ENCODE results near the gene NFS1. TPM values are rescaled to one million over a fixed set of nuclear protein-coding genes. Genes with fewer than 3 reads are reported as not detected.
"Not testable (repeated sequence)": the region's sequence is repeated elsewhere in the genome, so short reads cannot be mapped to it uniquely, and the experiment has no call there.

Gene NFS1
- total RNA-seq, 1 donor from 2014 or later: 13.9 TPM

- H3K27me3 Mint-ChIP-seq (ENCODE audit: unreplicated experiment): peaks cover 2% of the 10 kb centered on the region
- H3K9me3 Mint-ChIP-seq (ENCODE audit: unreplicated experiment): peaks cover 1% of the 10 kb centered on the region
- no peak overlapping the region for H3K4me3 Mint-ChIP-seq (ENCODE audit: unreplicated experiment)
- no peak for TF ChIP-seq CTCF (IDR thresholded peaks at IDR 0.05; ENCODE audit: partially characterized antibody, unreplicated experiment)
- H3K4me1 Mint-ChIP-seq (ENCODE audit: low read depth, unreplicated experiment): peaks cover 1% of the 10 kb centered on the region
- H3K27ac Mint-ChIP-seq (ENCODE audit: unreplicated experiment): no peak overlapping the region
- H3K36me3 Mint-ChIP-seq (ENCODE audit: unreplicated experiment): no peaks in the 10 kb centered on the region
- no peak for DNase-seq
Observed at GRCh38 chr20:35729283-35729807, 30.2 kb upstream of the NFS1 start.

- Mint-ChIP-seq H3K27me3 (ENCODE audit: unreplicated experiment) (peaks cover 2% of the 10 kb centered on the region), H3K9me3 (ENCODE audit: unreplicated experiment) (peaks cover 1% of the 10 kb centered on the region), H3K4me3 (ENCODE audit: unreplicated experiment) (no peak overlapping the region), H3K36me3 (ENCODE audit: unreplicated experiment) (no peaks in the 10 kb centered on the region), H3K27ac (ENCODE audit: unreplicated experiment) (no peak overlapping the region), H3K4me1 (ENCODE audit: low read depth, unreplicated experiment) (no peaks in the 10 kb centered on the region)
- TF ChIP-seq CTCF (IDR thresholded peaks at IDR 0.05; ENCODE audit: partially characterized antibody, unreplicated experiment): no peak
- no peak for DNase-seq
Observed at GRCh38 chr20:35726842-35727711, 27.9 kb upstream of the NFS1 start.

GRCh38 chr20:35724321-35725230 is 25.4 kb upstream of the NFS1 start:
- DNase-seq: no peak
- TF ChIP-seq CTCF (IDR thresholded peaks at IDR 0.05; ENCODE audit: partially characterized antibody, unreplicated experiment): no peak
- H3K36me3 Mint-ChIP-seq (ENCODE audit: unreplicated experiment): no peaks in the 10 kb centered on the region
- H3K27me3 Mint-ChIP-seq (ENCODE audit: unreplicated experiment): peaks cover 2% of the 10 kb centered on the region
- no peak overlapping the region for H3K27ac Mint-ChIP-seq (ENCODE audit: unreplicated experiment)
- H3K4me3 Mint-ChIP-seq (ENCODE audit: unreplicated experiment): no peak overlapping the region
- H3K4me1 Mint-ChIP-seq (ENCODE audit: low read depth, unreplicated experiment): no peaks in the 10 kb centered on the region
- peaks cover 1% of the 10 kb centered on the region for H3K9me3 Mint-ChIP-seq (ENCODE audit: unreplicated experiment)

GRCh38 chr20:35723652-35724320 is 24.6 kb upstream of the NFS1 start:
- not testable (repeated sequence) for H3K4me1 Mint-ChIP-seq (ENCODE audit: low read depth, unreplicated experiment); DNase-seq; H3K27me3 Mint-ChIP-seq (ENCODE audit: unreplicated experiment); H3K36me3 Mint-ChIP-seq (ENCODE audit: unreplicated experiment); H3K9me3 Mint-ChIP-seq (ENCODE audit: unreplicated experiment); H3K4me3 Mint-ChIP-seq (ENCODE audit: unreplicated experiment)
- peak overlapping the region; percentile 3 for H3K27ac Mint-ChIP-seq (ENCODE audit: unreplicated experiment)

- not testable (repeated sequence) for H3K36me3 Mint-ChIP-seq (ENCODE audit: unreplicated experiment); H3K27me3 Mint-ChIP-seq (ENCODE audit: unreplicated experiment); H3K4me3 Mint-ChIP-seq (ENCODE audit: unreplicated experiment); H3K4me1 Mint-ChIP-seq (ENCODE audit: low read depth, unreplicated experiment); H3K9me3 Mint-ChIP-seq (ENCODE audit: unreplicated experiment); DNase-seq
- peak overlapping the region; percentile 3 for H3K27ac Mint-ChIP-seq (ENCODE audit: unreplicated experiment)
Observed at GRCh38 chr20:35723275-35723639, 24.1 kb upstream of the NFS1 start.
